Endothelial cell of umbilical vein (primary cell): Measurements from ENCODE around the gene HCFC1. TPM values are rescaled to one million over a fixed set of nuclear protein-coding genes. Genes with fewer than 3 reads are reported as not detected.

ENCODE experiments used
- BruUV-seq: library from RNA; stranded (reverse); fragments of 400-500 nt; replicated peaks from 2 replicates; lab custom pipeline; 2021; lab: Mats Ljungman, UMichigan
- CTCF ChIA-PET: fragments of 300-600, 350-600 bp; sonication (Branson Sonifier 250); formaldehyde crosslinking; loops from one replicate; lab custom pipeline; 2021; ENCODE audit warnings: antibody characterized with exemption, inconsistent platforms; lab: Charles Lee
- POLR2A ChIA-PET: fragments of 300-600, 350-600 bp; sonication (Branson Sonifier 250); formaldehyde crosslinking; loops from one replicate; lab custom pipeline; 2021; ENCODE audit warnings: antibody characterized with exemption, inconsistent platforms; lab: Charles Lee
- DNase-seq: peaks from one replicate; pipeline ENCODE4 v3.0.0-alpha.2; 2011; ENCODE audit warnings: low read depth, low spot score
- FAIRE-seq: peaks from 2 replicates; lab custom pipeline; 2011; peaks lifted over from hg19 to GRCh38; lab: Jason Lieb, UNC
- H2AFZ ChIP-seq: 2 replicates; pipeline ENCODE4 v1.6.0; 2012; ENCODE audit warnings: low read depth, low read length, control low read depth, inconsistent platforms
- H3K27ac ChIP-seq: 2 replicates; pipeline ENCODE4 v1.5.1; 2011; ENCODE audit warnings: low read depth, mild to moderate bottlenecking, control low read depth, low read length, moderate library complexity; ENCODE audit not compliant: insufficient read depth
- H3K27me3 ChIP-seq, 2 experiments: 2 replicates each; pipeline versions ENCODE4 v1.6.0 to v1.6.1; 2011; ENCODE audit warnings: low read length in 2 of 2, mixed read lengths in 1 of 2; ENCODE audit not compliant: control insufficient read depth in 2 of 2, insufficient read depth in 2 of 2
- H3K36me3 ChIP-seq, 2 experiments: 2 replicates in 1 of 2; 3 replicates in 1 of 2; pipeline ENCODE4 v1.5.1; 2011; ENCODE audit warnings: low read length in 2 of 2, mild to moderate bottlenecking in 1 of 2, moderate library complexity in 1 of 2; ENCODE audit not compliant: control insufficient read depth in 2 of 2, insufficient read depth in 2 of 2; ENCODE audit errors: extremely low read depth in 1 of 2
- H3K4me1 ChIP-seq: 3 replicates; pipeline ENCODE4 v1.5.1; 2011; ENCODE audit warnings: mild to moderate bottlenecking, low read length; ENCODE audit not compliant: control insufficient read depth, insufficient read depth; ENCODE audit errors: extremely low read depth
- H3K4me2 ChIP-seq: 2 replicates; pipeline ENCODE4 v1.6.1; 2011; ENCODE audit warnings: low read length, control low read depth, mixed read lengths; ENCODE audit not compliant: insufficient read depth
- H3K4me3 ChIP-seq, 3 experiments: fragments of 200-600 bp in 1 of 3; sonication (generic), shearing (Covaris generic) in 1 of 3; replicated peaks in 1 of 3; 2 replicates each; pipeline ENCODE4 v1.5.1; 2011 to 2016; ENCODE audit warnings: control low read depth in 3 of 3, low read length in 3 of 3, mild to moderate bottlenecking in 2 of 3, inconsistent platforms in 1 of 3, low read depth in 1 of 3, moderate library complexity in 1 of 3; ENCODE audit not compliant: insufficient read depth in 1 of 3
- H3K79me2 ChIP-seq: 2 replicates; pipeline ENCODE4 v1.6.0; 2012; ENCODE audit warnings: low read length, inconsistent platforms; ENCODE audit not compliant: control insufficient read depth, insufficient read depth
- H3K9ac ChIP-seq: replicated peaks from 2 replicates; pipeline ENCODE3; 2011; ENCODE audit warnings: low read length, control low read depth; ENCODE audit not compliant: insufficient read depth; ENCODE audit errors: extremely low read depth
- H3K9me1 ChIP-seq: replicated peaks from 3 replicates; pipeline ENCODE4 v1.6.0; 2011; ENCODE audit warnings: mild to moderate bottlenecking, low read length; ENCODE audit not compliant: control insufficient read depth, insufficient read depth; ENCODE audit errors: extremely low read depth
- H3K9me3 ChIP-seq: replicated peaks from 2 replicates; pipeline ENCODE4 v1.5.1; 2012; ENCODE audit warnings: low read length, inconsistent platforms; ENCODE audit not compliant: control insufficient read depth, insufficient read depth
- H4K20me1 ChIP-seq: replicated peaks from 2 replicates; pipeline ENCODE3; 2011; ENCODE audit warnings: mild to moderate bottlenecking, low read length; ENCODE audit not compliant: control insufficient read depth, insufficient read depth; ENCODE audit errors: extremely low read depth
- CTCF ChIP-seq, 2 donors: IDR thresholded peaks; 1 replicate in 1 of 2; 2 replicates in 1 of 2; pipeline ENCODE4 v1.5.1; 2011; ENCODE audit warnings: low read length in 2 of 2, mild to moderate bottlenecking in 2 of 2, moderate library complexity in 2 of 2, control low read depth in 1 of 2, inconsistent platforms in 1 of 2, low read depth in 1 of 2; ENCODE audit not compliant: insufficient read depth in 1 of 2; ENCODE audit errors: extremely low read depth in 1 of 2
- EZH2 ChIP-seq: IDR thresholded peaks from 2 replicates; pipeline ENCODE4 v1.6.1; 2012; ENCODE audit warnings: borderline replicate concordance, low read depth, mild to moderate bottlenecking, moderate library complexity, low read length, inconsistent platforms; ENCODE audit not compliant: severe bottlenecking
- FOS ChIP-seq: IDR thresholded peaks from 2 replicates; pipeline ENCODE4 v1.6.1; 2011; ENCODE audit warnings: mild to moderate bottlenecking, low read length, moderate library complexity, borderline replicate concordance; ENCODE audit not compliant: insufficient read depth
- GATA2 ChIP-seq: IDR thresholded peaks from 2 replicates; pipeline ENCODE4 v1.7.0; 2011; ENCODE audit warnings: low read depth, mild to moderate bottlenecking, moderate library complexity, mixed read lengths, low read length; ENCODE audit not compliant: insufficient read length, insufficient read depth
- JUN ChIP-seq: IDR thresholded peaks from 2 replicates; pipeline ENCODE4 v1.6.1; 2011; ENCODE audit warnings: borderline replicate concordance, low read depth; ENCODE audit not compliant: insufficient read length, insufficient read depth
- MYC ChIP-seq: IDR thresholded peaks from one replicate; pipeline ENCODE4 v1.6.1; 2011; ENCODE audit warnings: mild to moderate bottlenecking, low read depth, low read length
- POLR2A ChIP-seq: IDR thresholded peaks from 2 replicates; pipeline ENCODE4 v1.6.1; 2012; ENCODE audit warnings: low read depth, mild to moderate bottlenecking, control low read depth, low read length
- POLR2AphosphoS5 ChIP-seq: IDR thresholded peaks from 2 replicates; pipeline ENCODE4 v1.6.1; 2012; ENCODE audit warnings: low read depth, mild to moderate bottlenecking, control low read depth, low read length, moderate library complexity; ENCODE audit not compliant: insufficient read depth
- dilution Hi-C: fragments of 300-500 bp; cut with MboI; formaldehyde crosslinking; loops from one replicate; pipeline ENCODE4 v1.15.0; 2019; ENCODE audit warnings: low sequenced_read_pairs; ENCODE audit not compliant: extremely low pct_ligation_motif_present
- intact Hi-C: fragments of 100-400 bp; cut with micrococcal nuclease; formaldehyde crosslinking; loops from one replicate; pipeline ENCODE4 v1.10.0; 2022
- polyA plus RNA-seq, 4 experiments: library from polyadenylated mRNA; depleted of rRNA in 3 of 4; stranded (reverse) in 3 of 4; unstranded in 1 of 4; fragments of >200 nt; gene quantifications; 2 replicates each; pipeline versions ENCODE4 v1.2.1 to v1.2.3, GENCODE V29; 2011 to 2012; ENCODE audit warnings: missing spikeins in 1 of 4
- total RNA-seq: library from RNA; stranded (reverse); gene quantifications from 2 replicates; pipeline ENCODE4 v1.2.3, GENCODE V29; 2021

HCFC1 gene
- total and polyA plus RNA-seq, 2 donors (not counting 3 experiments of a cell fraction or from before 2014, with no cell fraction given): 15.9 to 85.9 TPM

DNA sequence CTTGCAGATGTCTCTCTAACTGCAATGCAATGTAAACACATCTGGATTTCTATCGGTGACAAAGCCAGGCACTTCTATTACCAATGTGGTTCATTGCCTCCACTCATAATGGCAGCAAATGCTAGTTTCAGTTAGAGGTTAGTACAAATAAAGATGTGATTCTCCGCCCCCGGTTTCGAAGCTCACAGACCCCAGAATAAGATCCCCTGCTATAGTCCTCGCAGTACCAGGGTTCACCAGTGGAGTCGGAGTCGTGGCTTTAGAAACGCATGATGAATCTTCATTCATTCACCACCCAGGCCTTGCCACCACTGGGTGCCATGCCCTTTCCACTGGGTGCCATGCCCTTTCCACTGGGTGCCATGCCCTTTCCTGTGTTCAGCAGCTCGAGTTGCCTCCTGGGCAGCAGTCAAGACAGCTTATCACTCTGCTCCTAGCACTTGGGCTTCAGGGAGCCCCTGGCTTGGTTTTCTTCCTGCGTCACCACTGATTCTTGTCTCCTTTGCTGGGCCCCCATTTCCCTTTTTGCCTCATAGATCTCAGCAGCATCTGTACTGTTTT is 33.3 kb downstream of the HCFC1 start:
- H3K4me3 ChIP-seq: no peak overlapping the region
- no peaks in the 10 kb centered on the region for H3K36me3 ChIP-seq
- FAIRE-seq (no peak), DNase-seq (no peak)
- no peaks in the 10 kb centered on the region for H4K20me1 ChIP-seq
- H3K79me2 ChIP-seq: peaks cover 11% of the 10 kb centered on the region
- no peak overlapping the region for H3K27ac ChIP-seq
- BruUV-seq: no TSS peak
- H2AFZ ChIP-seq: no peak overlapping the region
- H3K4me1 ChIP-seq: peaks cover 3% of the 10 kb centered on the region
- no peaks in the 10 kb centered on the region for H3K9me3 ChIP-seq
- dilution Hi-C loops (no loop called here), intact Hi-C loops (no loop called here)
- CTCF ChIA-PET: interaction anchor here (0.9 to 1.5 kb wide), 3 partner anchors 9 to 15 kb away, joined by 3 to 6 read pairs (median 6); no protein-coding TSS in a partner anchor
- POLR2A ChIA-PET: no interaction called here
- H3K27me3 ChIP-seq: no peaks in the 10 kb centered on the region
- no peaks in the 10 kb centered on the region for H3K9me1 ChIP-seq
- no peak overlapping the region for H3K4me2 ChIP-seq
- TF ChIP-seq JUN (no peak), POLR2A (no peak), GATA2 (no peak), POLR2AphosphoS5 (no peak)
- no peak overlapping the region for H3K9ac ChIP-seq

GRCh38 chrX:153937056-153937455 is 34.6 kb downstream of the HCFC1 start:
- DNase-seq: no peak
- Histone ChIP-seq H3K9me3 (no peaks in the 10 kb centered on the region), H3K9ac (no peak overlapping the region), H2AFZ (no peak overlapping the region), H3K79me2 (peaks cover 23% of the 10 kb centered on the region), H3K4me1 (peaks cover 3% of the 10 kb centered on the region), H4K20me1 (no peaks in the 10 kb centered on the region), H3K27me3 (no peaks in the 10 kb centered on the region), H3K4me2 (no peak overlapping the region), H3K9me1 (no peaks in the 10 kb centered on the region), H3K27ac (no peak overlapping the region), H3K4me3 (no peak overlapping the region), H3K36me3 (peaks cover 0 to 2% of the 10 kb centered on the region in 2 experiments)
- POLR2A ChIA-PET: no interaction called here
- TF ChIP-seq EZH2 (no peak), POLR2A (no peak), MYC (no peak), FOS (no peak), JUN (no peak), GATA2 (no peak), POLR2AphosphoS5 (no peak), CTCF (IDR thresholded peaks at IDR 0.05; ENCODE audit: extremely low read depth in 1 of 2, insufficient read depth in 1 of 2, low read depth in 1 of 2, low read length in 2 of 2) (no peak)
- no TSS peak for BruUV-seq
- intact Hi-C loops (no loop called here), dilution Hi-C loops (no loop called here)
- no peak for FAIRE-seq
- CTCF ChIA-PET: interaction anchor here (1.5 kb wide), 2 partner anchors 8 to 14 kb away, joined by 3 to 4 read pairs; no protein-coding TSS in a partner anchor
